ENCODE measurements around the gene DSCAM.
A peak's percentile ranks its signal among the peaks of the same experiment; 100 is the strongest.

DSCAM gene

DNA sequence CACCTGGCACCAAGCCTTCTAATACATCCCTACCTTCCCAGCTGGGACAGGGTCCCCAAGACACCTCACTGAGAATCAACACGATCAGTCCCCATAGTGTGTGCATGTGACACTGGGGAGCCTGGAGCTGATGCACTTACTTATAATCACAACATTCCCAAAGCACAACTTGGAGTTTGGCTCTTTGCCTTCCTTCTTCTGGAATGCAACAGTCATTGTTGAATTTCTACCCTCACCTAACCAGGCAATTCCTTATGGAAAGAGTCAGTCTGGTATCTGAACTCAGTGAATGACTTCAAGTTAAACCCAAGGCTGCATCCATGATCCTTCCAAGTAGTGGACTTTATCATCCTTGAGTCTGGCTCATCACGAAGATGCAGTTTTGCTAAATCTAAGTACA is 86.1 kb downstream of the DSCAM start:
- no peak for DNase-seq

DNA sequence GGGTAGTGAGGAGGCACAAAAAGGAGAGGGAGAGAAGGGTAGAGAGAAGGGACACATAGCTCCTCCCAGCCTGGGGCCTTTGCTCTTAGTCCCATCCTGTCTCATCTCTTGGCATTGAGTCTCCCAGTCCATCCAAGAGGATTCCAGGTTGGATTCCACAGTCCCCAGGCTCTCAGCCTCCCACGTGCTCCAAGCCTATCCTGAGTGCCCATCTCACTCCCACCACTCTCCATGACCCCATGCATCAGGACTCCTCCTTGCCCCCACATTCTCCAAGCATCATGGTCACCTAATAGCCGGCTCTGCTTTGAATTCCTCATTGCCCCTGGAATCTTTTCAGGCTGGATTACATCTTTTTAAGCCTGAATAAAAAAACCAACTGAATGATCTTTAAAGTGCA is 87.9 kb downstream of the DSCAM start:
- no peak for DNase-seq

DNA sequence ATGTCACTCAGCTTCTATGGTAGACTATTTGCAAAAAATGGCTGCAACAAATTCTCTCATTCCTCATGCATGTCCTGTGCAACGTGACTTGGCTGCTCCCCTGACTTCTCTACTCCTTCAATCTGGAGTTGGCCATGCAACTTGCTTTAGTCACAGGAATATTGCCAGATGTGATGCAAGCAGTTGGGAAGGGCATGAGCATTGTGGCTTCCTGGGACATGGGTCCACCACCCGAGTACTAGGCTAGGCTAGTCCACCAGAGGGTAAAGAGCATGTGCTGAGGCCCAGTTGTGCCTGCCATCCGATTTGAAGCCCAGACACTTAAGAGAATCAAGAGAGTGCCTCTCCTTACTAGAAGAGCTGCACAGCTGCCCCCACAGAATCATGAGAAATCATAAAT is 89.6 kb downstream of the DSCAM start:
- DNase-seq = no peak

DNA sequence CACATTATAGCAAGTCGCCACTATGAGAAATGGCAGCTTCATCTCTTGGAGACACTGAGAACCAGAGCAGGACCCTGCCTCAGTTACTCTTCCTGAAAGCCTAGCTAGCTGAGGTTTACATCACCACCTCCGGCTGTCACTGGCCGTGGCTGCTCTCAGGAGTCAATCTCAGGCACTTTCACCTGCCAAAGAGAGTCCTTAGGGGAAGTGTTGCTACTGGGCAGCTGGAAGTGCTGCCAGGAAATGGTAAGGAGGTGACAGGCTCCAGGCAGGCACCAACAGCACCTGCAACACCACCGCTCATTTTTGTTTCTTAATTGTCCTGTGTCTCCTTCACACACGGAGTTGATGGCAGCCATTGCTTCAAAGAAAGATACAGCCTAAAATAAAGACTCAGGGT is 92.5 kb downstream of the DSCAM start:
- peak; percentile 30 for DNase-seq

DNA sequence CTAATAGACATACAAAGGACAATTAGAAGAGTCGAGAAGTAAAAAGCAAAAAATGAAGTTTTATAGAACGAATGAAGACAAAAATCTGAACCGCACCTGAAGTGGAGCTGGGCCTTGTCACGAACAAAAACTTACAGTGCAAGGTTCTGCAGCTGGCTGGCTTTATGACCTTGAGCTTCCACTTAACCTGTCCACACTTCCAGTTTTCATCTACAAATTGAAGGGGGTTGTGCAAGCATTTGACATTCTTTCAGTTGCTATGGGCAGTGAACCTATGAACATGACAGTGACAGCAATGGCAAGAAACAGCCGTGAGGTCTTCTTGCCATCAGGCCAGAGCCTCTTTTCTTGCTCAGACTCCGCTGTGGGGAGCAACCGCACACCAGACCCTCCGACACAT is 93.2 kb downstream of the DSCAM start:
- no peak for DNase-seq

DNA sequence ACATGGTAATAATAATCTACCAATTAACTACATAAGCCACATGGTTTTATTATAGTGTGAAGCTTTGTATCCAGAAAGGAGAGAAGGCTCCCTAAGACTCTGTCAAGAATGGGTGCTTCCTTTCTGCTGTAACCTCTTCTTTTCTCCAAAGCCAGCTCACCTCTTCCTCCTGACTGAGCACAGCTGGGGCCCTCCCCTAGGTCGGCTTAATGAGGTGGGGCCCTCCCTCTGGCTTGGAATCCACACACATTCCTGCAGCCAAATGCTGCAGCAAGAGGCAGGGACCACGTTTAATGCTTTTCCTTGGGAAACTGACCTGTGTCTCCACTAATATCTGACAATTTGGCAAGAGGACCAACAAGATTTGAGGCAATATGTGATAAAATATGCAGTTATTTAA is 94.8 kb downstream of the DSCAM start:
- DNase-seq = no peak

DNA sequence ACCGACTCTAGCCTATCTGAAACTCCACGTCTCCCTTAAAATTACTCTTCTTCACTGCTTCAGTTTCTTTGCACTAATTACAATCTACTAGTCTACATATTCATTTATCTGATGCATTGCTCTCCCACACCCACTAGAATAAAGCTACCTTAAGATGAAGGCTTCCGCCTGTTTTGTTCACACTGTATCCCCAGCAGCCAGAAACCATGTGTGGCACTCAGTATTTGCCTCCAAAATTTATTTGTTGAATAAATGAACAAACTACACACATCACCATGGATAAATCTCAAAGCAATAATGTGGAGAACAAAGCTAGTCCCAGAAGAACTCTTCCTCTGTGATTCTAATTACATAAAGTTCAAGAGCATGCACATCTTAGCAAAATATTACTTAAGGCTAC is 95.7 kb downstream of the DSCAM start:
- no peak for DNase-seq

DNA sequence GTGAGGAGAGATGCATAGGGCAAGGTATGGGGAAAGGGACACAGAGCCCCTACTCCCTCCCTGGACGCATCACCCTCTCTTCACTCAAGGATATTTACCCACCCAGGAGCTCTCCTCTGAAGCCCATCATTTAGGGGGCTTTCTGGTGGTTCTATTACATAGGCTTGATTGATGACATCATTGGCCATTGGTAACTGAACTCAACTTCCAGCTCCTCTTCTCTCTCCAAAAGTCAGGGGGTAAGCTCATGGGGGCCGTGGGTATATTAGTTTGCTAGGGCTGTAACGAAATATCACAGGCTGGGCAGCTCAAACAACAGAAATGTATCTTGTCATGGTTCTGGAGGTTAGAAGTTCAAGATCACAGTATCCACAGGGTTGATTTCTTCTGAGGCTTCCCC is 110.8 kb downstream of the DSCAM start:
- DNase-seq = no peak

DNA sequence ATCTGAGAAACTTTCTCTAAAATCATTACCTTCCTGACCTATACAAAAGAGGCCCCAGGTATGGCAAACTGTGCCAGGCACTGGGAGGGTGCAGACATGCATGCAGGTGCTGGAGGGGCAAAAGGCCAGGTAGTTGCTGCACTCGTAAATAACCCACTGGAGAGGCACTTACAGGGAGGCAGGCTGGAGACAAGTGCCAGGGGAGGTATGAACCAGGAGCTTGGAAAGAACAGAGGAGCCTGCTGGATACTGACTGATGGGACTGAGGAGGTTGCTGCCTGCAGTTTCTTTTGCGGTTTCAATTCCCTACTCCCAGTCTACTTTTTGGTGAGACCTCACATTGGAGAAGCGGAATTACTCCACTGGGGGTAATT is 113.9 kb downstream of the DSCAM start:
- DNase-seq = peak; percentile 40

DNA sequence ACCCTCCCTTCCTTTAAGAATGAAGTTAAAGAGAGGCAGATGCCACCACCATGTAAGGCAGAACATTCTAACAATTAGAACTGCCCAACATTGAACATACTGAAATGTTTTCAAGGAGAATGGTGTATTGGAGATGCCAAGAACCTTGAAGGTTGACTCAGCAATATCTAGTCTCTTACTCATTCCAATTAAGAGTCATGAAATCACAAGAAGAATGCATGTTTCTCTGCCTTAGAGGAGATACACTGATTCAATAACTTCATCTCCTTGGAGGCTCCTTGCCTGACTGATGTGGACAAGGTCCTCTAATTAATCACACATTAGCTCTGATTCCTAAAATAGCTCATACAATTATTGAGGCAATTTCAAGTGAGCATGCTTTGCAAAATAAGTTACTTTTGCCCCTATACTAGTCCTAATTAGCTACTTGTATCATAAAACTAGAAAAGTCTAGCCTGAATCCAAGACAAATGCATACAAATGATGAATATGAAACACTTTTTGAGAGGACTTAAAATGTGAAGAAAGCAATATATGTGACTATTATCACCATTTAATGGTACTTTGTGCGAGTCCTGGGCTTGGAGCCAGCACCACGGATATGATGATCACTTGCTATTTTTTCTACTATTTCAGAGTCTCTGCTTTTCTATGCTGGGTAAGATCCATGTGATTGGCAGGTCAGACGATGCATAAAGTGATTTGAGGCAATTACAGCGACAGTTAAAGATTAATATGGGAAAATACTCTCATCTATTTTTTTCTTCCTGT is 114.5 kb downstream of the DSCAM start:
- peak; percentile 40 for DNase-seq

DNA sequence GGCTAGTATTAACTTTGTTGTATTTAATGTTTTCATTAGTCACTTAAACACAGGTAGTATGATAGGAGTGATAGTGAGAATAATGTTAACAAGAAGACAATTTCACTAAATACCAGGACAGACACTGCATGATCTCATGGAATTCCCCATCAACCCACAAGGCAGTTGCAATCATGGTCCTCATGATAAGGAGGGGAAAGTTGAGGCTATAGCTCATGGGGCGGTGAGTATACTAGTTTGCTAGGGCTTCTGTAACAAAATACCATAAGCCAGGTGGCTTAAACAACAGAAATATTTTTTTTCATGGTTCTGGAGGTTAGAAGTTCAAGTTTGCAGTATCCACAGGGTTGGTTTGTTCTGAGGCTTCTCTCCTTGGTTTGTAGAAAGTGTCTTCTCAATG is 115.8 kb downstream of the DSCAM start:
- DNase-seq = no peak

DNA sequence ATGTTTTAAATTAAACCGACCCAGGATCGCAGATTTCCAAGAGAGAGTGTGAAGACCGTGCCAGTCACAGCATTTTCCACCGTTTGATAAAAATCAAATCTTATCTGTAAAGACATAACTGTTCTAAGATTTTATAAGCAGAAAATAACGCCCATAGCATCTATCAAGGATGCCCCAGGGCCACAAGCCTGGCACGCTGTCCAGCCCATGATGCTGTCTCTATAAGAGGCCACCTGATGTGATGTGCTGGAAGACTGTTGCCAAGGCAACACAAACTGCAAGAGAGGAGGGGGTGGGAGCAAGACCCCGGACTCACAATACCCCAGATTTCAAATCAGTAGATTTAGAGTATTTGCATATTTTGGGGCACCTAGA is 116.5 kb downstream of the DSCAM start:
- no peak for DNase-seq

DNA sequence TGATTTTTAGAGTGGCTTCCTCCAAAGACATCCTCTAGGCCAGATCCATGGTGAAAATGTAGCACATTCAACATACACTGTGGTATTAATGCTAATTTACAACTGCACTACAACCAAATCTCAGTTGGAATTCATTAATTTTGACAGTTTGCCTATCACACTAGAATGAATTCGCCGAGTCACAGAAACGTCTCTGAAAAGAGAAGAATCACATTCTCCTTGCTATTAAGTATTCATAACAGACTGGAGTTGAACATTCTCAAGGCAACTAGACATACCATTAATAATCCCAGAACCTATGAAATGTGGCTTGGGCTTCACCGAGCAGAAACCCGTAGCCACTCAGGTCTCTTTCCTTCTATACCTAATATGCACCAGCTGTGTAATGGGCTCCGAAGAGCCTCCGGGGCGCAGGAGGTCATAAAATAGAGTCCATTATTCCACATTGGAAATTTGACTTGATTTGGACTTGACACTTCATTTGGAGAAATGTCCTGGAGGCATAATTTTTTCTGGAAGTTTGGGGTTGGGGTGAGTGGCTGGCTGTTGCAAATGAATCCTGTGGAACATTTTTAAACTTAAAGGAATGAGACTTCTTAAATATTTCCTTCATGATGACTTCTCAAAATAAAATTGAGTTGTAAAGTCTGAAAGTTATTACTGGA is 117.1 kb downstream of the DSCAM start:
- DNase-seq = no peak

DNA sequence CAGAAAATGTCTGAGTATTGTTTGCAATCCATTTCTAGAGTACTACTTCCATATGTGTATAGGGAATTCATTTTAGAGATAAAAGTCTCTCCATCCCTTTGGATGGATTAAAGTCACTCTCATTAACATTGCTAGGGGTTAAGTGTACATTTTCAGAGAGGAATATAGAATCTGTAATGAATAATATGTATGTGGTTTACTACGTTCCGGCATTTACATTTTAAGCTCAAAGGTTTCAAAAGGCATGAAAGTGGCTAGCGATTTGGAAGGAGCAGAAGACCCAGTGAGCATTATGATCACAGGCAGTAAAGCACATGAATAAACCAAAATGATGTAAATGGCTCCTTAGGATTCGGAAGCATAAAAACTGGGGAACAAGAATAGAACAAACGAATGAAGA is 123.0 kb downstream of the DSCAM start:
- no peak for DNase-seq

DNA sequence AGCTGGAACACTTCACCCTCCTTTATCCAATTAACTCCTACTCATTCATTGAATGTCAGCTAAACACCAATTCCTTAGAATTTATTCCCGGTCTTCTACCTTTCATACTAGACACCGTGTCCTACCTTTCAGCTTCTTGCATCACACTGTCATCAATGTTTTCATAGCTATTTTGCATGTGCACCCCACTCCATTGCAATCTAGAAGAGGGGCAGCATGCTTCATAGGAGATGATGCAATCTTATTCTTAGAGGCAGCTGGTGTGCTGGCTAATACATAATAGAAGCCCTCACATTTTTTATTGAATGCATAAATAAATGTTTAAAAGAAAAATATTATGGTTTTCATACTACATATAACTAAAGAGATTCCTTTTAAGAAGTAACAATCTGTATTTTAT is 123.6 kb downstream of the DSCAM start:
- DNase-seq = no peak

DNA sequence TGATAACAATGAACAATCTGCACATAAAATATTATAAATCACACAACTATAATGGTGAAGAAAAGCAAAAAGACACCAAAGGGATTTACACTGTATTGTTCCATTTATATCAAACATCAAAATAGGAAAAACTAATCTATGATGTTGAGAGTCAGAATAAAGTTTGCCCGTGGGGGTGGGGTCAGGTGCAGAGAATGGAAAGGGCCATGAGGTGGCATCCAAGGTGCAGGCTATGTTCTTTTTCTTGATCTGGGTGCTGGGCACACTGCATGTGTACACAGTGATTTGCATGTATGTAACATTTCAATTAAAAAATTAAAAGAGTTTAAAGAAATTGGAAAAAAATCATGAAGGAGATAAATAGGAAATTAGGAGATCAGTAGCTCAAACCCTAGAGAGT is 127.3 kb downstream of the DSCAM start:
- DNase-seq = no peak

DNA sequence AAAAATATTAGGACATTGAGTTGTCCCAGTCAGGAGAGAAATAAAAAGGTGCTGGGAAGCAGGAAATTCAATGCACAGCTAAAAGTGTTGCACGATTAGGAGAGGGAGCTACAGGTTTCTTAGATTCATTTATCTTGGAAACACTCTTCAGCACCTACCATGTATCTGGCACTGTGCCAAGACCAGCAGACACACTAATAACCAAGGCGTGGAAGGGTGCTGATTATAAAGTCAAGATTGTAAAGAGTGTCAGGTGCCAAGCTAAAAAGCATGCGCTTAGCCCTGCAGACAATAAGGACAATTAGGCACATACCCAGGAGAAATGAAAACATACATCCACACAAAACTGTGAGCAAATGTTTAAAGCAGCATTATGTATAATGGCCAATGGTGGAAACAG is 129.9 kb downstream of the DSCAM start:
- peak; percentile 94 for DNase-seq

DNA sequence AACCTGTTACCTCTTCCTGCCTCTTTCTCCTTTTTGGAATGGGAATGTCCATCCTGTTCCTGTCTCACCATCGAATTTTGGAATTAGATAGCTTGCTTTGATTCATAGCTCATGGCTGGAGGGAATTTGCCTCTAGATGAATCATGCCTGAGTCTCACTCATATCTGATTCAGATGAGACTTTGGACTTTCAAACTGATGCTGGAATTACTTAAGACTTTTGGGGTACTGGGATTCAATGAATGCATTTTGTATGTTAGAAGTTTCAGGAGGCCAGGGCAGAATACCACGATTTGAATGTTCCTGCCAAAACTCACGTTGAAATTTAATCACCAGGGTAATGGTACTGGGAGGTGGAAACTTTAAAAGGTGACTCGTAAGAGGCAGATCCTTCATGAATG is 132.4 kb downstream of the DSCAM start:
- DNase-seq = no peak

DNA sequence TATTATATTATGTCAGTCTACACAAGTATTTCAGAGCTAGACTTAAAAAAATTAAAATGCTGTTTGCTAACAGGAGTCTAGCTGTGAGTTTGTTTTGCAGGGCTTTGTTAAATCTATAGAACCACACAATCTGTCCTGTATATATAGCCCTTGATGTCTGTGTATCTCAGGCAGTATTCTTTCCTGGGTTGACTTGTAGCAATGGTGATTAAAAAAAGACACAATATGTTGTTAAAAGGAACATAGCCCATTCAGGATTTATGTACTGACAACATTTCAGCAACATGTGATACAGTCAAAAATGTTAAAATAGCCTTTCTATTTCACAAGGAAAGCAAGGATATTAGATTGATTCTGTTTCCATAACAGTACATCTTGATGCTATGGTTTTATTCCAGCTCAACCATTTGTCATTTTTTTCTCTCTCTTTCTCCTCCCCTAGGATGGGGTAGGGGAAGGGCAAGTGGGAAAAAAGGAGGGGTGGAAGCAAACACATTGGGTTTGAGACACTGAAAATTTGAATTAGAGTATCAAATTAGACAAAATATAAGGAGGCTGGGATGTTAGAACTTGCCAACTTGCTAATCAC is 139.2 kb downstream of the DSCAM start:
- no peak for DNase-seq

DNA sequence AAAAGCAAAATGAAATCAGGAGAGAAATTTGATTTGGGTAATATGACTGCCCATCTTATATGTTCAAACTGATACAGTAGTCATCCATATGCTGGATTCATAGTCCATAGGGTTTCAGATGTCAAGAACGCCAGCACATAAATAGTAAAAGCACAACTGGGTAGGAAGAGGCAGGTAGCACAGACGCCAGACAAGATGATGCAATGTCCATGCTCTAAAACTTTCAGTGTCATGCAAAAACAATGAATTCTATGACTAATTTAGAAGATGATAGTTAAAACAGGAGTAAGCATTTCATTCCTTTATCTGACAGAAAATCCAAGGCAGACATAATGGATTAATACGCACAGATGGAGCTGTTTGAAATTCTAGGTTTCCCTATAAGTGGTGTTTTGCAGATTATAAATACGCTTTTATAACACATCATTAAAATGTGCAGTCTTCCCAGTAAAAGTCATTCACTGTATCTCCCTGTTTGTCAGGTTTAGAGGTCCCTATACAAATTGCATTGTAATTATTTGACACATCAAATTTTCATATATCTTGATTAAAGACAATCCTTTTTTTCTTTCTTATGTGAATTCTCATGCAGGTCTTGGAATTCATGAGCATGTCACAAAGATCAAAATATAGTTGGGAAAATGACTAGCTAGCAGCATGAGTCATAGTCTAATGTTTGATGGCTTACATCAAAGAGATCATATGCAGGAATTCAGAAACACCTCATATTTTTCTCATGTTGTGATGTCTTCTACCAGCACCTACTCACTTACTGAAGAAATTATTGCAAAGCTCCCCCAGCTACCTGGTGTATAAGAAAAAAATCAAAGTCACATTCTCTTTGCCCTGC is 139.9 kb downstream of the DSCAM start:
- no peak for DNase-seq

DNA sequence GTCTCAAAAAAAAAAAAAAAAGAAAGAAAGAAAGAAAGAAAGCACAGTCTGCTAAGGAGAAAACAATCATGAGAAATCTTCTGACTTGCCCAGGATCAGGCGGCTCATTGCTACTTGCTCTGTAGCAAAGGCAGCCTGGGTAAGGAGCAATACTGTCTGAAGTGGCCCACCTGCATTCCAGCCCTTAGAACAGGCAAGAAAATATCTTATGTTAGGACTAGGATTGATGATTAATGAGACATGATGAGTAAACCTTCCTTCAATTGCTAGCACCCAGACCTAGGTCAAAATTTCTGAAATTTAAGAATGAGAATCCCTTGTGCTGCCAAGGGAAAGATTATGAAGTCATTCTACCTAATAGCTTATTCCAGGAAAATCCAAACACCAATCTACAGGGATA is 140.8 kb downstream of the DSCAM start:
- DNase-seq = no peak

DNA sequence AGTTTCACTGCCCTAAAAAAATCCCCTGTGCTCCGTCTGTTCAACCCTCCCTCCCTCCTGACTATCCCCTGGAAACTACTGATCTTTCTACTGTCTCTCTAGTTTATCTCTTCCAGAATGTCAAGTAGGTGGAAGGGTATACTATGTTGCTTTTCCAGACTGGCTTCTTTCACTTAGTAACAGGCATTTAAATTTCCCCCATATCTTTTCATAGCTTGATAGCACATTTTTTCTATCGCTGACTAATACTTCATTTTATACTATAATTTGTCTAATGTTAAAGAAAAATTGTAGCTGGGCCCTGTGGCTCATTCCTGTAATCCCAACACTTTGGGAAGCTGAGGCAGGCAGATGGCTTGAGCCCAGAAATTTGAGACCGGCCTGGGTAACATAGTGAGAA is 142.8 kb downstream of the DSCAM start:
- DNase-seq = no peak

DNA sequence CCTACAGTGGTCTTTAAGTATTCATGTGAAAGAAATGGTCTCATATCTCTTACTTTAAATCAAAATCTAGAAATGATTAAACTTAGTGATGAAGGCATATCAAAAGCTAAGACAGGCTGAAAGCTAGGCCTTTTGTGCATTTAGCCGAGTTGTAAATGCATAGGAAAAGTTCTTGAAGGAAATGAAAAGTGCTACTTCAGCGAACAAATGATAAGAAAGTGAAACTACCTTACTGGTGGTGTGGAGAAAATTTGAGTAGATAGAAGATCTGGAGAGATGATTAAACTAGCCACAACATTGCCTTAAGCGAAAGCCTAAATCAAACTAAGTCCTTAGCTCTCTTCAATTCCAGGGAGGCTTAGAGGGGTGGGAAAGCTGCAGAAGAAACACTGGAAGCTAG is 147.6 kb downstream of the DSCAM start:
- no peak for DNase-seq

DNA sequence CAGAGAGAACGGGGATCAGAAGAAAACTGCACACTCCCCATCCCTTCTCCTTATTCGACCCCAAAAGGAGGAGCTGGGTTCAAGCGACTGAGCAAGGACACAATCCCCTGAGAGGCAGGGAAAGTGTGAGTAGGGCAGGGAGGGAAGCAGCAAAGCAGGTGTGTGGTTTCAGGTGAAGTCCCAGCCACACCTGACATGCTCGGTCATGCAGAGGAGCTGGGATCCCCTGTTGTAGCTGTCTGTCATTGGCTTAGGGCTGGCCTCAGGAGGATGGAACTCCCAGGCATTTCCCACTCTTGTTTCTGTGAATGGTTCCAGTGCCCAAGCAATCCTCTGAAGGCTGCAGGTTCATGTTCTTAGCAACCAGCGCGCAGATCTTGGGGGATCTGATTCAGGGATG is 150.7 kb downstream of the DSCAM start:
- no peak for DNase-seq

Measured in NCI-H1436 (cell line).